Hematopoietic multipotent progenitor cell treated with erythropoietin and hydrocortisone succinate and interleukin-3 and kit ligand, for 4 days (in vitro differentiated cells): ENCODE measurements around the gene AANAT.

Experiments
- DNase-seq: peaks from one replicate; pipeline ENCODE4 v3.0.0-alpha.2; 2015

Gene AANAT

DNA sequence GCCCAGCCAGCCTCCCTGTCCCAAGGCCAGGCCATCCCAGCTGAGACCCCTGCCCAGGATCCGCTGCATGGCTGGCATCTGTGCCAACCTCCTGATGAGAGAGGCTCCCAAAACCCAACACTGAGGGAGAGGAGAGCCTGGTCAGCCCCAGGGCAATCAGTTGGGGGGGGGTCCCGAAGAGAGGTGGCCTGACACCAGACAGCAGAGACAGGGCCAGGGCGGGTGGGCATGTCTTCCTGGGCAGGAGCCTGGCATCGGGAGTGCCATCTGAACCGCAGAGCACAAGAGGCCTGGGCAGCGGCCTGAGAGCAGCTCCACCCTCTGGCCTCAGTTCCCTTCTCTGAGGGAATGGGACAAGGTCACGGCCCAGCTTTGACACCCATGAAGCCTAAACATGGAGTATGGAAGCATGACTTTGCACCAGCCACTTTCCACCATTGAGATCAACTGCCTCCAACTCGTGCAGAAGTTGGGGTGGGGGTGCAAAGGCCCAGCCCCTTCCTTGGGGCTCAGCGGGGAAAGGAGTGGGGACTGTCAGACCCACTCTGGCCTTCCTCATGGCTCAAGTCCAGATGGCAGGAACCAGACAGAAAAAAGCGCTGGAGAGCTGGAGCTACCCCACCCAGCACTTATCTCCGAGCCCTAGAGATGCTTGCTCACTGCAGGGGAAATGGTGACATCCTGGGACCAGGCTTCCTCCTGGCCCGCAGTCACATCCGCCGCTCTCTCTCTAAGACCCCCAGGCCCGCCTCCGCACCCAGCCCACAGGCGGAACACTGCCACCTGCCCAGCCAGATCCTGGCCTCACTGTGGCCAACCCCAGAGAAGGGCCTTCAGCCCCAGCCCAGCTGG, 24.1 kb downstream of the AANAT start:
- DNase-seq, result peak; percentile 63

GRCh38 chr17:76492123-76492988, 25.0 kb downstream of the AANAT start:
- DNase-seq, result no peak

- peak; percentile 80 for DNase-seq
These were observed 25.6 kb downstream of the AANAT start for GRCh38 chr17:76492989-76493501.

DNA sequence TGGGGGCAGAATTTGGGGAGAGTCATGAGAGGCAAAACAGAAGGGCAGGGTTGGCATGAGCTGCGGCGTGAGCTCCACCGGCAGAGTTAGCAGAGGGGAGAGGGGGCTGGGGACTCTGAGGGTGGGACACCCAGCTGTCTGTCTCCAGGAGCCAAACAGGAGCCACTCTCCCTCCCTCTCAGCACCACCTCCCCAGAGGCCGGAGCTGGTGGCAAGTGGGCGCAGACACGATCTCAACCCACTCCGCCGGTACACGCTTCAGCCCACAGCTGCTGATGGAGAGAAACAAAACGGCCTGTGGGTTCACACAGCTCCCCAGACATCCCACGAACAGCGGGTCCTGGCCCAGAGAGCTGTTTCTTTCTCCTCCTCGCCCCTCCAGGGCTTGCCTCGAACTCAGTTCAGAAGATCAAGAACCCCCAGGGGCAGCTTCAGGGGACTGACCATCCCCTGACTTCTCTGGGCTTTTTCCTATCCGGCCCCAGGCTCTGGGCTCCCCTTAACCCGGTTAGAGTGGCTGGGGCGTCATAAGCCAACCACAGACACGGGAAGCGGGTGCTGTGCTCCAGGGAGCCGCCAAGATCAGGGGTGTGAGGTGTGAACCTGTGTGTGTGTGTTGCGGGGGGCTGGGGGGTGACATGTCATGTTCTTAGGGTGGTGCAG, 26.2 kb downstream of the AANAT start:
- DNase-seq, result no peak

- no peak for DNase-seq
These were observed 28.4 kb downstream of the AANAT start for GRCh38 chr17:76495663-76496400.

DNA sequence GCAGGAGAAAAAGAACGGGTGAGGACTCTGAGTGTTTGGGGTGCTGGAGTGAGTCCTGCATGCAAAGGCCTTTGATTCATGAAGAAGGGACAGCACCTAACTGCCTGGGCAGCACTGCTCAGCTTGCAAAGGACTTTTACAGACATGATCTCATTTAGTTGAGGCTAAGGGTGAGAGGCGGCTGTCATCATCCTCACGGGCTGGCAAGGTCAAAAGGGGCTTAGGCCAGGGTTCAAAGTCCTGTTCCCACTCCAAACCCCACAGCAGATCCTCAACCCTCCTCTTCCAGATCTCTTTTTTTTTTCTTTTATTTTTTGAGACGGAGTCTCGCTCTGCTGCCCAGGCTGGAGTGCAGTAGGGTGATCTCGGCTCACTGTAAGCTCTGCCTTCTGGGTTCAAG, 29.1 kb downstream of the AANAT start:
- no peak for DNase-seq

DNA sequence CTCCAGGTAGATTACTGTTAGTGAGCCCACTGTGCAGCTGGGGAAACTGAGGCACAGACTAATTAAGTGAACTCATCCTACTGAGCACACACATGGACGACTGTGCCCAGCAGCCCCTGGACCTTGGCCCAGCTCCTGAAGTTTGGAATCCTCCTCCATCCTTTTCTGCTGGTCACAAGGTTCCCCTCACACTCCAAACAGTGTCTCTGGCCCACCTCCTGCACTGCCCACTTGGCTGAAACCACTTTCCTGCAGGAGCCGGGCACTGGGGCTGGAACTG, 30.2 kb downstream of the AANAT start:
- DNase-seq, result no peak

GRCh38 chr17:76497979-76498875, 30.8 kb downstream of the AANAT start:
- no peak for DNase-seq

DNA sequence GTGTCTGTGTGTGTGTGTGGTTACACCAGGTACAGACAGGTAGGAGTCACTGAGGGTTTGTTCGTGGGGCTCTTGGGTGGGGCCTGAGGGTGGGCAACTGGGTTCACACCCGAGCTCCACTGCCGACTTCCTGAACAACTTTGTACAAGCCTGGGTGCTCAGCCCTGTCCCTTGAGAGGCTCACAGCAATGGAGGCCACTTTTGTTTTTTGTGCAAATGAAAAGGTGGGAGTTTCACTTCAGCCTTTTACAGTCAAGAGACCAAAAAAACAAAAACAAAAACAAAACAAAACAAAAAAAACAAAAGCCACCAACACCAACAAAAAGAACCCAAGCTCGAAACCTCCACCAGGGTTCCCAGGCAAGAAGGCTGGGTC, 31.5 kb downstream of the AANAT start:
- no peak for DNase-seq

DNA sequence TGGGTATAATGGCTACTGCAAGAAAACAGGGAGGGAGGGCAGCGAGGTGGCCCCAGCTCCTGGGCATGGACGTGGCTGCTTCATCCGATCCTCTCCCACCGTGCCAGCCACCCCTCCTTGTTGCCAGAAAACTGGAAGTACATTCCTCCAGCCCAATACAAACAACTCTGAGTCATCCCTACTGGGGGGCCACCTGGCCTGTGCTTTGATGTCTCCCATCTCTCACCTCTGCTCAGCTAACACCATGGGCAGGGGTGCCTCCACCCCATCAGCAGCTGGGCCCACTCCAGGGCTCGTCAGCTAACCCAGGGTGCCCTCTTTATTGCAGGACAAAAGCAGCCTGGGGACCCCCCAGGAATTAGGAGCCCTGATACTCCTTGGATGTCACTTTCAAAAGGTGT, 31.9 kb downstream of the AANAT start:
- no peak for DNase-seq

DNA sequence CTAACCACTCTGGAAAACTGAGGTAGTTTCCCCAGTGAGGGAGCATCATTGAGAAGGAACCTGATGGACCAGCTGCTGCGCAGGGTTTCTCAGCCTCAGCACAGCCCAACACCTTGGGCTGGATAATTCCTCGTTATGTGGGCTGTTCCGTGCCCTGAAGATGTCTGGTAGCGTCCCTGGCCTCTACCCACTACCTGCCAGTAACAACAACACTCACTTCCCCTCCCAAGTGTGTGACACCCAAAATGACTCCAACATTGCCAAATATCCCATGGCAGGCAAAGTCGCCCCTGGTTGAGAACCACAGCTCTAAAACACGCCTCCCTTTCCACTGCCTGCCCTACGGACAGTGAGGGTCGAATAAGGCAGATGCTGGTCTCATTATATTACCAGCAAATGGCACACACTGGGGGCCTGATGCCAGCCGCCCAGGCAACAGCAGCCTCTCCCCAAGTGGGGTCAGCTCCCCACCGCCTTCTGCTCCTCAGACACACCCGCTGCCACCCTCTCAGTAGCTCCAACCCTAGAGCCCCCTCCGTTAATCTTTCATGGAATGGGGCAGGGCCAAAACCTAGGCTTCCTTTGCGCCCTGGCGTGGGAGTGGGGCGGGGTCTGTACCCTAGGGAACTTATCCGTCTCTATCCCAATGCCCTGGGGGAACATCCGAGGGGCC, 32.8 kb downstream of the AANAT start:
- no peak for DNase-seq

GRCh38 chr17:76500747-76501017, 33.3 kb downstream of the AANAT start:
- DNase-seq, result no peak

DNA sequence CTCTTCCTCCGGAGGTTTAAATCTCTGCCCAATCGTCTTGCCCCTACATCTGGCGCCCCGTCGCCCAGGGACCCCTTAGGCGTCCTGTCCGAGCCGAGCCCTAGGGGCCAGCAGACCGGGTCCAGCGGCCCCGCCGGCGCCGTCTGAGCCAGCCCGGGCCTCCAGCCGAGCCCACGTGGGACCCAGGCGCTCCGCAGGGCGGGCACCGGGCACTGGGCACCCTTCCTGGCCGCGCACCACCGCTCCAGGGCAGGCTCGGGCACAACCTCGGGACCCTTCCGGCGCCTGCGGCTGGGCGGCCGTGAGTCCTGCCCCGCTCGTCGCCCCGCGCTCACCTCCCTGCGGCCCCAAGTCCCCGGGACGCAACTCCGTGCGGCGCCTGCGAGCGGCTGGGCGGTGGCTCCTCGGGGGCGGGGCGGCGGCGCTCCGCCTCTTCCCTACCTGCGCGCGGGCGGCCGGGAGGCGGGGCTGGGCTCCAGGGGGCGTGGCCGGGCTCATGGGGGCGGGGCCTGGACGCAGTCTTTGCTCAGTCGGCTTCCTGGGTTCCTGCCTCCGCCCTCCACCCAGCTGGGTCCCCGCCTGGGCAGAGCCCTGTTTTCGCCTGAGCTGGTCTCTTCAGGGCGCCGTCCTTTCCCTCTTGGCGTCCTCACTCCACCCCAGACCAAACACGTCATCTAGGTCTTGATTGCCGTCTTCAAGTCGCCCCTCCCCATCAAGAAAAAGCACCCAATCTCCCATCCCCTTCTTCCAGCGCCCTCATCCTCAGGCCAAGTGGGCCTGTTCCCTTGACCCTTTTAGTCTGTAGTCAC, 33.8 kb downstream of the AANAT start, which contains the start of gene RHBDF2:
Gene RHBDF2 (minus strand): TSS at position 406 of the 809 bp plus-strand sequence. CDS start 19,899 bp downstream, outside the sequence.
- peak; percentile 88 for DNase-seq

DNA sequence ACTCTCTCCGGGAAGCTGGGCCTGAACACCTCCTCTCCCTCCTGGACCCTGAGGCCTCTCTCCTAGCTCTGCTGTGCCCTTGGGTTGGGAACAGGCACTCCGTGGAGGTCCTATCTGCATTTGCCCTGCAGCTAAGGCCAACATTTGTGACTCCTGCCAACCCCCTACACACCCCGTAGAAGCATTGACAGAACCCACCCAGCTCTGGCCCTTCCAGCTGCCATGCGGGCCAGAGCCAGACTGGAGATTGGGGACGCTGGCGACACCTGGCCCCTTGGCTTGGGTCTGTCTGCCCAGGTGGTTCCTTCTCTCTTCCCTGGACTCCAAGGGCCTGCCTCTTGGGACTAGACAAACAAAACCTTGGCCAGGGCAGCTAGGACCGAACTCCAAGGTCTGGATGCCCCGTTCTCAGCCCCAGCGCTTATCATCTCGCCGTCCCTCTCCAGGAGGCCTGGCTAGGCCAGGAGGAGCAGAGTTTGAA, 34.5 kb downstream of the AANAT start:
- no peak for DNase-seq

- no peak for DNase-seq
These were observed 35.2 kb downstream of the AANAT start for GRCh38 chr17:76502341-76503211.

- peak; percentile 70 for DNase-seq
These were observed 36.7 kb downstream of the AANAT start for GRCh38 chr17:76504117-76504516.

GRCh38 chr17:76506408-76507345, 39.3 kb downstream of the AANAT start:
- peak; percentile 86 for DNase-seq
